DMS 273 (cell line): ENCODE data around the gene OLR1.
A peak's percentile ranks its signal among the peaks of the same experiment; 100 is the strongest.
"Not testable (repeated sequence)": the region's sequence is repeated elsewhere in the genome, so short reads cannot be mapped to it uniquely, and the experiment has no call there.

Experiments
- DNase-seq: peaks from one replicate; lab custom pipeline; 2025; ENCODE audit not compliant: unreplicated experiment; lab: John Stamatoyannopoulos, UW

OLR1 gene

DNA sequence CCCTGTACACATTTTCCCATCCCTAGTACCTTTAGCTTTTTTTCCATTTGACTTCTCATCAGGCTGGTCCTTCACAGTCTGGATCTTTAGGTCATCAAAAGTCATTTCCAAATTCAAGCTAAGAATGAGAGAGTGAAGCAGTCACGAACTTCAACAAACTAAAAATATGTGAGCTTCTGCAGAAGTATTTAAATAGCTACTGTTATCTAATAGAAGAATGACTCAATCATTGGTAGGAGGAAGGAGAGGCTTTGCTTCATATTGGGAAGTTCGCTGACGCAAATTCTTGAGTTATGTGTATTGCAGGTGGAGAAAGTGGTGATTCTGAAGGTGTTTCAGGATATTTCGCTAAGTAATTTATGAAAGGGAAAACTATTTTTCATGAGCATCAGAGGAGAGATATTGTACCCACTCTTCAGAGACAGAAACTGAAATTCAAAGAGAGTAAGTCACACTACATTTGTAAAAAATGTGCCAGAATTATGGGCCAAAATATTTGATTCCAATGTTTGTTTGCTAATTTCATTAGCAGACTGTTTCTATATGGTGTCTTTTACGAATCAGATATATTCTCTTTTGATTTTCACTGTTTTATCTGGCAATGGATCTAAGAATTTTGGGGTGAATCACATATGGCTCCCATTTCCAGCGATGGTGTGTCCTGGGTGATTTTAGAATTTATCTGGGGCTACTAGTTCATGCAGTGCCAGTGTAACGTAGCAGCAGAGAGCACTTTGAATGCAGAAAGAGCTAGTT is at the start of gene OLR1:
OLR1 (minus strand) TSS at position 160 of the 756 bp plus-strand sequence; CDS start at position 105, 55 bp downstream.
- no peak for DNase-seq

DNA sequence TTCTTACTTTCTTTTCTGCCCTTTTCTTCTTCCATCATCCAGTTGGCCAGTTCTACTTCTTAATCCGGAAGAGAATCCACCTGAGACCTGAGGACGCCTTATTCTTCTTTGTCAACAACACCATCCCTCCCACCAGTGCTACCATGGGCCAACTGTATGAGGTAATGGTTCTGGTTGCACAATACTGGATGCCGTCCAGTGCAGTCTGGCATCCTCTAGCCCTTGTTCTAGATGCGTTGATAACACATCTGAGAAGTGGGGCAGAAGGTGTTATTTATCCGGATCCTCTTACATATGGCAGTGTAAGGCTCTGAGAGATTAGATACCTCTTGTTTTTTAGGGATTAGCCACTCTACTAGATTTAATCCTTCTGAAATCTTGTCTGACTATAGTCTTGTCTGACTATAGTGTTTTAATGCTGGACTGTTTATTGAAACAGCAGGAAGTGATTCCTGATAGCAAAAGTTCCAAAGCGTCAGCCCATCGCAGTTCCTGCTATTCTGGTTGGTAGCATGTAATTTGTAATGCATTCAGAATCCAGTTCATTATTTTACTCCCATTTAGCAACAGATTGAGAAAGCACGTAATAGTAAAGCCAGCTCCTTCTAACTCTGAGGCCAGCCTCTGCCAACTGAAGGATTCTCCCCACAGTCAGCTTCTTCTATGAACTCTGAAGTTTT is 48.6 kb upstream of the OLR1 start:
- peak; percentile 38 for DNase-seq

- DNase-seq = no peak
Observed at GRCh38 chr12:10218021-10218420, 46.1 kb upstream of the OLR1 start.

GRCh38 chr12:10215946-10216345 is 44.0 kb upstream of the OLR1 start:
- not testable (repeated sequence) for DNase-seq

- DNase-seq = no peak
Observed at GRCh38 chr12:10215436-10215835, 43.5 kb upstream of the OLR1 start.

DNA sequence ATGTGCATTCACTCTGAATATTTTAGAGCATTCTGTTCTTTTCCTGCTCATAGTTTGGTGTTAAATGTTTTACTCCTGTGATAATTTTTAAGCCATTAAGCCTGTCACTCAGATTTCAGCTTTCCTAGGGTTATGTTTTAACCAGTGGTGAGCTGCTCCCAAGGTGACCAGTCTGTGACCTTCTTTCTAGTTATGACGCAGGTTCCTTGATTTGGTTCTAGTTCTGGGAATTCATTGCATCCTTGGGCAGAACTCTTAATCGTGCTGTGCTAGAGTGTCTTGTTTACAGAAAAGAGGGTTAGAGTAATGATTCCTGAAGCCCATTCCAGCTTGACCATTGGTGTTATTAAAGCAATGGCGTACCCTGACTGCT is 42.9 kb upstream of the OLR1 start:
- no peak for DNase-seq

DNA sequence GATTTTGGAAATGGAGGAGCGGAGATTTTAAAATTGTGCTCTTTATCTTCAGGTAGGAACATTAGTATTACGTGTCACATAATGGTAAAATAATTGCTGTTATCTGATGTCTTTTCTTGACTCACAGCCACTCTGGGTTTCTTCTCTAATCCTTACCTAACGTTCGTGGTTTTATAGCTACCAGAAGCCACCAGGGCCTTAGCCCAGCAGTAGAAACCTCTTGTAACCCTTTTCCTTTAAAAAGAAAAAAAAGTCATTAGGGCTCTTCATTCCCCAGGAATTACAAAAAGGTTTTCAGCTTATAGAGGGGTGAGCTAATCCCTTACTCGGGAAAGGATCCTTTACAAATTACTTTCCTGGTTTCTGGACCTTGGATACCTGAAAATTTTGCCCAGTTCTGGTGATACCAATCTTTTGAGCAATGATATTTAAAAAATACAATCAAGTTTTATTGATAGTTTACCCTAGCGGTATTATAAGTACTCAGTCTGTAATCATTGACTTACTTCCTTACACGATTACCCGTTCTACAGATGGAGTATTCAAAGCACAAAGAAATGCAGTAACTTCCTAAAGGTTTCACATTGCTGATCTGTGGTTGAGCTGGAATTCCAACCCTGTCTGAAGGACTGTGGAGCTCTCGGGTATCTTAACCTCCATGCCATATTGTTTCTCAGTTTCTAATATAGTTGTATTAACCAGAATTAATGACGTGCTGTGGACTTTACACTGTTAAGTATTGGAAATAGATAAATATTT is 42.4 kb upstream of the OLR1 start:
- DNase-seq = no peak

DNA sequence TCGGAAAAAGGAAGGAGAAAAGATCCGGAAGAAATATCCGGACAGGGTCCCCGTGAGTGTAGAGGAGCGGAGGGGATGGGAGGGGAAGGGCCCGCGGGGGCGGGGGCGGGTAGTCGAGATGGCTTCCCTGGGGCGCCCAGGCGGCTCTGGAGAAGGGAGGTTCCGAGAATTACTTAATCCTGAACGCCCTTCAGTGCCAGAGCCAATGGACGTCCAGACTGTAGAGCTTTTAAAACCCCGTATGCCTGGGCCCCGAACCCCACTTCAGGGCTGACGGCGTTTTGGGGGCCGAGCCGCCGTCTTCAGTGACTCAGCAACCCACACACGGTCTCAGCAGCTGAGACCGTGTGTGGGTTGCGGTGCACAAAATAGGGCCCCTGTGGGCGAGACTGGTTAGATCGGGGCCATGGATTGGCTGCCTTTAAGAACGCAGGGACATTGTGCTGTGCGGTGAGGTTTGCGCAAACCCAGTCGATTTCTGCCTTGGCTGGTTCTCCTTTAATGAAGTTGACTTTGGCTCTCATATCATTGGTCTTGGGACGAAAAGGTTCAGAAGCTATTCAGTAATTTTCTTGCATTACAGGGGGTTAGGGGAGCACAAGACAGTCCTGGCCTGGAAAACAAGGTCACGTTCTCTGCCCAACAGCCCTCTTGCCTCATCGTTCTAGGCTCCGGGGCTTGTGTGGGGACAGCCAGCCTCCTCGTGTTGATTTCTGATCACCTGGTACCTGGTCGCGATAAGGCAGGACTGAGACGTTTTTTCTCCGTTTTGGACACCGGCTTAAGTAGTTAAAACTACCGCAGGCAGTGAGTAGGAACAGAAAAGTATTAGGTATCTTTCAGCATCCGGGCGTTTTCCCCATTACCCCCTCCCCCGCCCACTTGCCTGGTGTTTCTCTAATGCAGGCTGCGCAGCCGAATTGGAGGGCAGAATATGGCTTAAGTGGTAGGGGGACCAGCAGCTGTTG is 41.5 kb upstream of the OLR1 start:
- DNase-seq = peak; percentile 59

- DNase-seq = peak; percentile 68
Observed at GRCh38 chr12:10212739-10213131, 40.8 kb upstream of the OLR1 start, which contains the start of gene GABARAPL1. GABARAPL1 (plus strand) TSS chr12:10212877; CDS start chr12:10213130, 253 bp downstream.

DNA sequence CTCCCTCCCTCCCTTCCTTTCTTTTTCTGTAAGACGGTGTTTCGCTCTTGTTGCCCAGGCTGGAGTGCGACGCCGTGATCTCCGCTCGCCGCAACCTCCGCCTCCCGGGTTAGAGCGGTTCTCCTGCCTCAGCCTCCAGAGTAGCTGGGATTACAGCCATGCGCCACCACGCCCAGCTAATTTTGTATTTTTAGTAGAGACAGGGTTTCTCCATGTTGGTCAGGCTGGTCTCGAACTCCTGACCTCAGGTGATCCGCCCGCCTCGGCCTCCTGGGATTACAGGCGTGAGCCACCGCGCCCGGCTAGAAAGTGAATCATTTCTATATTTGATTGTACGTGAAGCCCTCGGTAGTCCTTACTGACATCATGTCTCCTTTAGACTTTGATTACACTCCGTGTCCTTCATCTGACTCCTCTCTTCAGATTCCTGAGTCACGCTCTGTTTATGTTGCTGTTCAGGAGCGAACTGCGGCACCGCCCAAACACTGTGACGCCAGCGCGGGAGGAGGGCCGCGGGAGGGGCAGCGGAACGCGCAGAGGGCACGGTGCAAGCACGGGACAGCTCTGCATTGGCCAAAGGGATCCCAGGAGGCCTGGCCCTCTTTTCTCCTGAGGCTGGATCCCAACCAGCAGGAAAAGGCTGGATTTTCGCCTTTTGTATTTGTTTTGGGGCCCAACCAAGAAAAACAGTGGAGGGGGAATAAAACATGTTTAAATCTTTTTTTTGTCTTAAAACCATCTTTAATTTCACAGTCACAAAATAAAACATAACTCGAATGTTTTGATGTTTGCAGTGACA is 40.2 kb upstream of the OLR1 start:
- peak; percentile 89 for DNase-seq

- no peak for DNase-seq
Observed at GRCh38 chr12:10211101-10211939, 39.4 kb upstream of the OLR1 start.

DNA sequence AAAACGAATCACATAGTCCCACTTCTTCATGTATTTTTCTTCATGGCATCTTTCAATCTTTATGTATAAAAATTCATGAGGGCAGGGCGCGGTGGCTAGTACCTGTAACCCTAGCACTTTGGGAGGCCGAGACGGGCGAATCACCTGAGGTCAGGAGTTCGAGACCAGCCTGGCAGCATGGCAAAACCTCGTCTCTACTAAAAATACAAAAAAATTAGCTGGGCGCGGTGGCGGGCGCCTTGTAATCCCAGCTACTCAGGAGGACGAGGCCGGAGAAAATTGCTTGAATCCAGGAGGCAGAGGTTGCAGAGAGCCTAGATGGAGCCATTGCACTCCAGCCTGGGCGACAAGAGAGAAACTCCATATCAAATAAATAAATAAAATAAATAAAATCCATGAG is 38.3 kb upstream of the OLR1 start:
- no peak for DNase-seq

- no peak for DNase-seq
Observed at GRCh38 chr12:10207136-10207535, 35.2 kb upstream of the OLR1 start.

- DNase-seq = no peak
Observed at GRCh38 chr12:10205220-10205807, 33.4 kb upstream of the OLR1 start.

GRCh38 chr12:10204495-10204894 is 32.6 kb upstream of the OLR1 start:
- not testable (repeated sequence) for DNase-seq

DNA sequence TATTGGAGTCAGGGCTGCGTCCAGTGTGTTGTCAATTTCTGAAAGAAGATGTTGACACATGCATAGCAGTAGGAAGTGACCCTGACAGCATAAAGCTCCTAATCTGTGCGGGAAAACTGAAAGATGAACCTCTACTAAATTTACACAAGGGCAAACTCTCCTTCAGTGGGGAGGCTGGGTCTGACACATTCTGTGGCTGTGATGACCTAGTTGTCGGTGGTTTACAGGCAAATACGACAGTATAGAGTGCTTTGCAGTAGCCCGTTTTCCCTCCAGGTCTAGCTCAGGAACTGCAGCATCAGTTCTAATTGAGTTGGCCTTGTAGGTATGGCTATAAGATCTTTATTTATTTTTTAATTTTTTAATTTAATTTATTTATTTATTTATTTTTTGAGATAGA is 25.9 kb upstream of the OLR1 start:
- DNase-seq = no peak

DNA sequence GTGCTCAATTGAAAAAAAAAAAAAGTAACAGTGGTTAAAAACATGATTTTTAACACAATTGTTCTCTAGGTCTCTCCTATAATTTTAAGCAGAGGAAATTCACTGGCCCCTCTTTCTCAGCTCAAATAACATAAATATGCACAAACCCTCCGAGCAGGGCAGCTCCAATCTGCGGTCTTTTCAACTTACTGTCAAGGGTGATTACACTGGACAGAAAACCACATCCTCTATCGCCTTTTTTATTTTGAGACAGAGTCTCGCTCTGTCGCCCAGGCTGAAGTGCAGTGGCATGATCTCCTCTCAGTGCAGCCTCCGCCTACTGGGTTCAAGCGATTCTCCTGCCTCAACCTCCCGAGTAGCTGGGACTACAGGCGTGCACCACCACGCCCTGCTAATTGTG is 24.3 kb upstream of the OLR1 start:
- no peak for DNase-seq

- DNase-seq = no peak
Observed at GRCh38 chr12:10194160-10194670, 22.3 kb upstream of the OLR1 start.
